Duodenal mucosa (tissue), 2 donors: ENCODE data around the gene PRC1.

ENCODE experiments used
- H3K27ac ChIP-seq: one replicate; pipeline ENCODE4 v1.7.0; 2013; ENCODE audit warnings: low read depth, low read length
- H3K27me3 ChIP-seq, 2 donors: one replicate each; pipeline ENCODE4 v1.7.0; 2013; ENCODE audit warnings: low read length in 2 of 2, control low read depth in 1 of 2; ENCODE audit not compliant: insufficient read depth in 2 of 2, control insufficient read depth in 1 of 2
- H3K36me3 ChIP-seq, 2 donors: one replicate each; pipeline ENCODE4 v1.7.0; 2013; ENCODE audit warnings: low read length in 2 of 2, control low read depth in 1 of 2; ENCODE audit not compliant: insufficient read depth in 2 of 2, control insufficient read depth in 1 of 2
- H3K4me1 ChIP-seq, 2 donors: one replicate each; pipeline ENCODE4 v1.7.0; 2013; ENCODE audit warnings: low read length in 2 of 2, control low read depth in 1 of 2; ENCODE audit not compliant: insufficient read depth in 2 of 2, control insufficient read depth in 1 of 2
- H3K4me3 ChIP-seq, 2 donors: one replicate each; pipeline ENCODE4 v1.7.0; 2013; ENCODE audit warnings: low read length in 2 of 2, low read depth in 1 of 2
- H3K9ac ChIP-seq, 2 donors: one replicate each; pipeline ENCODE4 v1.7.0; 2013; ENCODE audit warnings: low read length in 2 of 2, low read depth in 1 of 2
- H3K9me3 ChIP-seq, 2 donors: one replicate each; pipeline ENCODE4 v1.7.0; 2013; ENCODE audit warnings: low read length in 2 of 2, control low read depth in 1 of 2; ENCODE audit not compliant: control insufficient read depth in 1 of 2

The PRC1 gene

GRCh38 chr15:90990446-90990845 is 3.9 kb downstream of the PRC1 start:
- Histone ChIP-seq H3K9ac (no peak overlapping the region), H3K9me3 (no peaks in the 10 kb centered on the region), H3K4me3 (no peak overlapping the region), H3K27ac (no peak overlapping the region), H3K4me1 (peaks cover 14 to 19% of the 10 kb centered on the region in 2 donors), H3K27me3 (no peaks in the 10 kb centered on the region), H3K36me3 (no peaks in the 10 kb centered on the region)

- H3K27ac ChIP-seq = no peak overlapping the region
- H3K4me3 ChIP-seq = no peak overlapping the region
- no peaks in the 10 kb centered on the region for H3K27me3 ChIP-seq
- peaks cover 7 to 14% of the 10 kb centered on the region in 2 donors for H3K4me1 ChIP-seq
- H3K9ac ChIP-seq = no peak overlapping the region
- no peaks in the 10 kb centered on the region for H3K9me3 ChIP-seq
- peaks cover 0 to 3% of the 10 kb centered on the region in 2 donors for H3K36me3 ChIP-seq
Observed at GRCh38 chr15:90989040-90989768, 5.1 kb downstream of the PRC1 start.

- H3K9me3 ChIP-seq = no peaks in the 10 kb centered on the region
- H3K4me3 ChIP-seq = peak overlapping the region in 1 of 2 donors; percentile 6
- H3K27me3 ChIP-seq = no peaks in the 10 kb centered on the region
- peaks cover 0 to 10% of the 10 kb centered on the region in 2 donors for H3K36me3 ChIP-seq
- H3K9ac ChIP-seq = peak overlapping the region in 1 of 2 donors; percentile 2
- H3K4me1 ChIP-seq = peaks cover 7 to 9% of the 10 kb centered on the region in 2 donors
- H3K27ac ChIP-seq = no peak overlapping the region
Observed at GRCh38 chr15:90988296-90988695, 6.0 kb downstream of the PRC1 start.

- no peak overlapping the region for H3K4me3 ChIP-seq
- no peak overlapping the region for H3K27ac ChIP-seq
- H3K9ac ChIP-seq = no peak overlapping the region
- H3K4me1 ChIP-seq = peaks cover 7% of the 10 kb centered on the region in 2 donors
- H3K9me3 ChIP-seq = no peaks in the 10 kb centered on the region
- H3K36me3 ChIP-seq = peaks cover 0 to 15% of the 10 kb centered on the region in 2 donors
- H3K27me3 ChIP-seq = no peaks in the 10 kb centered on the region
Observed at GRCh38 chr15:90987561-90988141, 6.7 kb downstream of the PRC1 start.

GRCh38 chr15:90986790-90987507 is 7.4 kb downstream of the PRC1 start:
- Histone ChIP-seq H3K36me3 (peaks cover 0 to 15% of the 10 kb centered on the region in 2 donors), H3K27me3 (no peaks in the 10 kb centered on the region), H3K9ac (no peak overlapping the region), H3K4me3 (no peak overlapping the region), H3K9me3 (no peaks in the 10 kb centered on the region), H3K4me1 (peaks cover 7% of the 10 kb centered on the region in 2 donors), H3K27ac (no peak overlapping the region)

GRCh38 chr15:90982135-90982534 is 12.2 kb downstream of the PRC1 start:
- no peaks in the 10 kb centered on the region for H3K4me1 ChIP-seq
- no peaks in the 10 kb centered on the region for H3K9me3 ChIP-seq
- no peak overlapping the region for H3K9ac ChIP-seq
- no peak overlapping the region for H3K4me3 ChIP-seq
- H3K27me3 ChIP-seq = no peaks in the 10 kb centered on the region
- H3K27ac ChIP-seq = no peak overlapping the region
- H3K36me3 ChIP-seq = peaks cover 0 to 35% of the 10 kb centered on the region in 2 donors

GRCh38 chr15:90981681-90982080 is 12.7 kb downstream of the PRC1 start:
- Histone ChIP-seq H3K9ac (no peak overlapping the region), H3K4me1 (no peaks in the 10 kb centered on the region), H3K27ac (no peak overlapping the region), H3K4me3 (no peak overlapping the region), H3K27me3 (no peaks in the 10 kb centered on the region), H3K36me3 (peaks cover 0 to 35% of the 10 kb centered on the region in 2 donors), H3K9me3 (no peaks in the 10 kb centered on the region)

- H3K9me3 ChIP-seq = no peaks in the 10 kb centered on the region
- H3K27me3 ChIP-seq = no peaks in the 10 kb centered on the region
- H3K4me3 ChIP-seq = no peak overlapping the region
- no peaks in the 10 kb centered on the region for H3K4me1 ChIP-seq
- no peak overlapping the region for H3K27ac ChIP-seq
- H3K36me3 ChIP-seq = peaks cover 0 to 36% of the 10 kb centered on the region in 2 donors
- no peak overlapping the region for H3K9ac ChIP-seq
Observed at GRCh38 chr15:90979582-90979981, 14.8 kb downstream of the PRC1 start.

GRCh38 chr15:90974216-90974615 is 20.1 kb downstream of the PRC1 start:
- Histone ChIP-seq H3K9me3 (no peaks in the 10 kb centered on the region), H3K36me3 (peaks cover 4 to 33% of the 10 kb centered on the region in 2 donors), H3K4me3 (no peak overlapping the region), H3K9ac (no peak overlapping the region), H3K27me3 (no peaks in the 10 kb centered on the region), H3K4me1 (no peaks in the 10 kb centered on the region), H3K27ac (no peak overlapping the region)

- Histone ChIP-seq H3K9me3 (no peaks in the 10 kb centered on the region), H3K4me1 (no peaks in the 10 kb centered on the region), H3K27me3 (no peaks in the 10 kb centered on the region), H3K36me3 (peaks cover 9 to 51% of the 10 kb centered on the region in 2 donors), H3K4me3 (no peak overlapping the region), H3K27ac (no peak overlapping the region), H3K9ac (no peak overlapping the region)
Observed at GRCh38 chr15:90972133-90972532, 22.2 kb downstream of the PRC1 start.
